Rectal smooth muscle tissue (tissue), 1 donor: ENCODE measurements around the gene HTATSF1.

ENCODE experiments used
- H3K27ac ChIP-seq: one replicate; pipeline ENCODE4 v1.7.0; 2013; ENCODE audit warnings: low read depth, low read length, inconsistent platforms
- H3K27me3 ChIP-seq: one replicate; pipeline ENCODE4 v1.7.0; 2013; ENCODE audit warnings: low read length; ENCODE audit not compliant: control insufficient read depth, insufficient read depth
- H3K36me3 ChIP-seq: one replicate; pipeline ENCODE4 v1.7.0; 2013; ENCODE audit warnings: low read length; ENCODE audit not compliant: control insufficient read depth, insufficient read depth
- H3K4me1 ChIP-seq: one replicate; pipeline ENCODE4 v1.7.0; 2013; ENCODE audit warnings: low read length; ENCODE audit not compliant: control insufficient read depth, insufficient read depth
- H3K4me3 ChIP-seq: one replicate; pipeline ENCODE4 v1.7.0; 2013; ENCODE audit warnings: low read length
- H3K9ac ChIP-seq: one replicate; pipeline ENCODE4 v1.7.0; 2013; ENCODE audit warnings: low read length

HTATSF1 gene

GRCh38 chrX:136555694-136556093 lies 58.3 kb downstream of the HTATSF1 start:
- no peaks in the 10 kb centered on the region for H3K36me3 ChIP-seq
- no peaks in the 10 kb centered on the region for H3K27me3 ChIP-seq
- H3K4me1 ChIP-seq = no peaks in the 10 kb centered on the region
- H3K27ac ChIP-seq = no peak overlapping the region
- H3K9ac ChIP-seq = no peak overlapping the region
- H3K4me3 ChIP-seq = no peak overlapping the region
